Mononuclear cell (primary cell): ENCODE data around the gene PTPN22. TPM values are rescaled to one million over a fixed set of nuclear protein-coding genes. Genes with fewer than 3 reads are reported as not detected.

Experiments
- H3K27me3 ChIP-seq: 2 replicates; pipeline ENCODE4 v1.6.0; 2011; ENCODE audit warnings: low read length, control low read depth; ENCODE audit not compliant: insufficient read depth
- H3K4me1 ChIP-seq: 2 replicates; pipeline ENCODE4 v1.5.1; 2011; ENCODE audit warnings: mild to moderate bottlenecking, low read length, control low read depth; ENCODE audit not compliant: insufficient read depth
- H3K4me3 ChIP-seq: 2 replicates; pipeline ENCODE4 v1.5.1; 2011; ENCODE audit warnings: mild to moderate bottlenecking, low read length, moderate library complexity
- H3K9me3 ChIP-seq: 2 replicates; pipeline ENCODE4 v1.5.1; 2011; ENCODE audit warnings: low read depth, mild to moderate bottlenecking, control low read depth, low read length
- total RNA-seq: library from RNA; depleted of rRNA; stranded (reverse); fragments of >200 nt; gene quantifications from one replicate; pipeline ENCODE4 v1.2.3, GENCODE V29; 2012

The PTPN22 gene
- total RNA-seq, 1 donor: 70.5 TPM

DNA sequence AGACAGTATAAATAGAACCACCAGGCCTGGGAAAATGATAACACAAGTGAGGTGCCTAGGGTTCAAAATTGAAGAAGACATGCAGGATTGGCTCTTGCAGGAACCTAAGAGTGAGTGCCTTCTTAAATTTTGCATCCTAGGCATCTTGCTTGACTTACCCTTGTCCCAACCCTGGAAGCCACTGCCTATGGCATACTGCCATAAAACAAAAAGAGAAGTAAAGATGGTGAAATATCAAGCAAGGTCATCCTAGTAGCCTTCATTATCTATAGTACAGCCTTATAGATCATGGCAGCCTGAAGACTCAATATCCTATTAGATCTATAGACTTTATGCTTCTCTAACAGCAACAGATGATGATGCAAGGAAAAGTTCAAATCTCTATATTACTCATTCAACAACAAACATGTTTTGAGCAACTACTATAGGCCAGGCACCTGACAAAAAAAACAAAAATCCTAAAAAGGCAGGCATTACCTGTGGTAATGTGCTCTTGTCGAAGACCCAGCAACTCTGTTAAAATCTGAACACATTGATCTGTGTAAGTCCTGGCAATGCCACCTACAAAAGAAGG, 26.8 kb upstream of the PTPN22 start:
- H3K9me3 ChIP-seq: no peaks in the 10 kb centered on the region

DNA sequence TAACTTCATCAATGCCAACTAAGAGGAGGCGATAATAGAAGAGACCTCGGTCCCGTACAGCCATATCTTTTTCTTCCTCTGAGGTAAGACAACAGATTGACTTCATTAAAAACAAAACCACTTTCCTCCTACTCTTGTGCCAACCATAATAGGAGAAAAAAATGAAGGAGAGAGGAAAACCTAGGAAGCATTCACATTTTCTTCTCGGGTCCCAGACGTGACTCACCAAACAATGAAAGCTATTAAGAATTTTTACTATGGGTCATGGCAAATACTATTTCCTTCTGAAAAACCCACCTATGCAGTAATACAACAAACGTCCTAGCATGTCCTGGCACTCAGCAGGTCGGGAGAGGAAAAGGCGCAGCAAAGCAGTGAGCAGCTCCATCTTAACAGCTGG, 24.4 kb upstream of the PTPN22 start:
- Histone ChIP-seq H3K4me3 (no peak overlapping the region), H3K27me3 (no peaks in the 10 kb centered on the region), H3K4me1 (peaks cover 8% of the 10 kb centered on the region), H3K9me3 (no peaks in the 10 kb centered on the region)

More for the DNA sequence above, 26.8 kb upstream of the PTPN22 start:
- Histone ChIP-seq H3K4me3 (no peak overlapping the region), H3K27me3 (no peaks in the 10 kb centered on the region), H3K4me1 (peaks cover 30% of the 10 kb centered on the region)

DNA sequence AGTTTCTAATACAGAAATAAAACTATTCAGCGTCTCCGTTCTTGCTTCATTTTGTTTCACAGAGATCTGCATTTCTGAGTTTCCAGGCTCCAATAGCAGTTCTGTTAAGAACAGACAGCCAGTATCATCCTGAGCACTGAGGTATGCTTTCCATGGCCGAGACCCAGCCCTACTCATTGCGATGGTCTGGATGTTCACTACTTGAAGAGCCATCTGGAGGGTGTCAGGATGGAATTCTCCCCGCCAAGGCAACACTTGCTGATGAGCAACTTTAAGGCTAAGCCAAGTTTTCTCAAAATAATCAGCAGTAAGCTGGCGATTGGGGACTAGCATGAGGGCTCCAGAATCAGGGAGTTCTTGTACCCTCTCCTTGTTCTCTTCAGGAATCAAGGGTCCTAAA, 23.6 kb upstream of the PTPN22 start:
- Histone ChIP-seq H3K27me3 (no peaks in the 10 kb centered on the region), H3K4me3 (no peak overlapping the region), H3K4me1 (peaks cover 8% of the 10 kb centered on the region), H3K9me3 (no peaks in the 10 kb centered on the region)

DNA sequence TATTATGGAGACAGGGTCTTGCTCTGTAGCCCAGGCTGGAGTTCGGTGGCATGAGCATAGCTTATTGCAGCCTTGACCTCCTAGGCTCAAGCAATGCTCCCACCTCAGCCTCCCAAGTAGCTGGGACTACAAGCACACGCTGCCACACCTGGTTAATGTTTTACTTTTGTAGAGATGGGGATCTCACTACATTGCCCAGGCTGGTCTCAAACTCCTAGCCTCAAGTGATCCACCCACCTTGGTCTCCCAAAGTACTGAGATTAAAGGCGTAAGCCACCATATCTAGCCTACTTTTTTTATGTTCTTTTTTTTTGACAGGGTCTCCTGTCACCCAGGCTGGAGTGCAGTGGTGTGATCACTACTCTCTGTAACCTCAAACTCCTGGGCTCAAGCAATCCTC, 21.8 kb upstream of the PTPN22 start:
- peaks cover 3% of the 10 kb centered on the region for H3K4me1 ChIP-seq
- no peak overlapping the region for H3K4me3 ChIP-seq
- no peaks in the 10 kb centered on the region for H3K27me3 ChIP-seq
- H3K9me3 ChIP-seq: no peaks in the 10 kb centered on the region

GRCh38 chr1:113891631-113892220, 20.2 kb upstream of the PTPN22 start:
- Histone ChIP-seq H3K4me1 (peaks cover 14% of the 10 kb centered on the region), H3K4me3 (no peak overlapping the region), H3K27me3 (no peaks in the 10 kb centered on the region), H3K9me3 (no peaks in the 10 kb centered on the region)

- H3K4me3 ChIP-seq: no peak overlapping the region
- H3K4me1 ChIP-seq: peaks cover 15% of the 10 kb centered on the region
- H3K27me3 ChIP-seq: no peaks in the 10 kb centered on the region
- H3K9me3 ChIP-seq: no peaks in the 10 kb centered on the region
Measured at GRCh38 chr1:113890816-113891215, 19.3 kb upstream of the PTPN22 start.

- Histone ChIP-seq H3K4me3 (no peak within 1 kb of the TSS), H3K4me1 (peaks cover 19% of the 10 kb centered on the region), H3K27me3 (no peaks in the 10 kb centered on the region), H3K9me3 (no peaks in the 10 kb centered on the region)
Measured at GRCh38 chr1:113887402-113888175, 16.1 kb upstream of the PTPN22 start, which contains the start of gene BCL2L15. TSS of gene BCL2L15 (minus strand) at chr1:113887581. CDS start at chr1:113887375, 206 bp downstream.

DNA sequence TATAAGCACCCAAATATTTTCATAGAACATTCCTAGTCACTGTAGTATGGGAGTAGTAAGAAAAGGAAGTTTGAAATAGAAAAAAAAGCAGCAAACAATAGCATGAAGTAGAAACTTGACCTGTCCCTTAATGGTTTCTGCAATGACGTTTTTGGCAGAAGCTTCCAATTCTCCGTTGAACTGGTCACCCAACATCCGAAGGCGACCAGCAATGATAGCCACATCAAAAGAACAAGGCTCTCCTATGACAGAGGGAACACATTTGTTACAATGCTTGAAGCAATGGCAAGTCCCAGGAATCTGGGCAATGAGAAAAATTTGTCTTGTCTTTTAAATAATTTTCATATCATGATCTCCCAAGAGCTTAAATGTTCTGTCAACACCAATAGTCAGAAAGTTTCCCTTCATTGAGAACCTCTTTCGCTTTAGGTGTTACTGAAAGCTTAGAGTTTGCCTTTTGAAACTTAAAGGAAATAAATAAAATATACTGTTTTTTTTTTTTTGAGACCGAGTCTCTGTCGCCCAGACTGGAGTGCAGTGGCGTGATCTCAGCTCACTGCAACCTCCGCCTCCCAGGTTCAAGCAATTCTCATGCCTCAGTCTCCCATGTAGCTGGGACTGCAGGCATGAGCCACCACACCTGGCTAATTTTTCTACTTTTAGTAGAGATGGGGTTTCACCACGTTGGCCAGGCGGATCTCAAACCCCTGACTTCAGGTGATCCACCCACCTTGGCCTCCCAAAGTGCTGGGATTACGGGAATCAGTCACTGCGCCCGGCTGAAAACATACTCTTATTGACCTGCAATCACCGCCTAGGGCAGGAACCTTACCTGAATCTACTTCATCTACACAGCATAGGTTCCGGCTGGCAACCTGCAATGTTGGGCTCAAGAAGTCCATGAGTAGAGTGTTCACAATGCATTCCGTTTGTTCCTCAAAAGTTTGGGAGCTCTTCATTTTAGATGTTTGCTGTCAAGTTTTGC, 15.2 kb upstream of the PTPN22 start:
- no peaks in the 10 kb centered on the region for H3K9me3 ChIP-seq
- H3K4me1 ChIP-seq: peaks cover 19% of the 10 kb centered on the region
- no peak overlapping the region for H3K4me3 ChIP-seq
- H3K27me3 ChIP-seq: no peaks in the 10 kb centered on the region

- no peaks in the 10 kb centered on the region for H3K9me3 ChIP-seq
- peaks cover 25% of the 10 kb centered on the region for H3K4me1 ChIP-seq
- no peak overlapping the region for H3K4me3 ChIP-seq
- H3K27me3 ChIP-seq: no peaks in the 10 kb centered on the region
Measured at GRCh38 chr1:113881661-113882060, 10.1 kb upstream of the PTPN22 start.

GRCh38 chr1:113879739-113880038, 8.2 kb upstream of the PTPN22 start:
- H3K9me3 ChIP-seq: no peaks in the 10 kb centered on the region
- H3K27me3 ChIP-seq: no peaks in the 10 kb centered on the region
- H3K4me1 ChIP-seq: peaks cover 36% of the 10 kb centered on the region
- no peak overlapping the region for H3K4me3 ChIP-seq

DNA sequence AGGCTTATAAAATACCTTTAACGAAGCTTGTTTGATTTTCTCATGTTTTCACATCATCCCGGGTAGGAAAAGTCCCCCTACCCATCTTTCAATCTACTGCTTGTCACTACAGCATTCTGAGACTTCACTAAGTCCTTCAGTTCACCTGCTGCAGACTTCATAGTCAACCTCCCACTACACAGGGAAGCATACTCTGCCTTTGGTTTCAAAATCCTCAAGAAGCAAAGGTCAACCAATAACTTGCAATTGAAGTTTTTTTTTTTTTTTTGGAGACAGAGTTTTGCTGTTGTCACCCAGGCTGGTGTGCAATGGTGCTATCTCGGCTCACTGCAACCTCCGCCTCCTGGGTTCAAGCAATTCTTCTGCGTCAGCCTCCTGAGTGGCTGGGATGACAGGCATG, 4.7 kb upstream of the PTPN22 start:
- H3K4me3 ChIP-seq: no peak overlapping the region
- no peaks in the 10 kb centered on the region for H3K27me3 ChIP-seq
- peaks cover 58% of the 10 kb centered on the region for H3K4me1 ChIP-seq
- no peaks in the 10 kb centered on the region for H3K9me3 ChIP-seq

- Histone ChIP-seq H3K4me1 (peaks cover 57% of the 10 kb centered on the region), H3K9me3 (no peaks in the 10 kb centered on the region), H3K4me3 (no peak overlapping the region), H3K27me3 (no peaks in the 10 kb centered on the region)
Measured at GRCh38 chr1:113875714-113876113, 4.2 kb upstream of the PTPN22 start.

- no peaks in the 10 kb centered on the region for H3K9me3 ChIP-seq
- H3K27me3 ChIP-seq: no peaks in the 10 kb centered on the region
- no peak overlapping the region for H3K4me3 ChIP-seq
- peaks cover 58% of the 10 kb centered on the region for H3K4me1 ChIP-seq
Measured at GRCh38 chr1:113874012-113874879, 2.7 kb upstream of the PTPN22 start.

DNA sequence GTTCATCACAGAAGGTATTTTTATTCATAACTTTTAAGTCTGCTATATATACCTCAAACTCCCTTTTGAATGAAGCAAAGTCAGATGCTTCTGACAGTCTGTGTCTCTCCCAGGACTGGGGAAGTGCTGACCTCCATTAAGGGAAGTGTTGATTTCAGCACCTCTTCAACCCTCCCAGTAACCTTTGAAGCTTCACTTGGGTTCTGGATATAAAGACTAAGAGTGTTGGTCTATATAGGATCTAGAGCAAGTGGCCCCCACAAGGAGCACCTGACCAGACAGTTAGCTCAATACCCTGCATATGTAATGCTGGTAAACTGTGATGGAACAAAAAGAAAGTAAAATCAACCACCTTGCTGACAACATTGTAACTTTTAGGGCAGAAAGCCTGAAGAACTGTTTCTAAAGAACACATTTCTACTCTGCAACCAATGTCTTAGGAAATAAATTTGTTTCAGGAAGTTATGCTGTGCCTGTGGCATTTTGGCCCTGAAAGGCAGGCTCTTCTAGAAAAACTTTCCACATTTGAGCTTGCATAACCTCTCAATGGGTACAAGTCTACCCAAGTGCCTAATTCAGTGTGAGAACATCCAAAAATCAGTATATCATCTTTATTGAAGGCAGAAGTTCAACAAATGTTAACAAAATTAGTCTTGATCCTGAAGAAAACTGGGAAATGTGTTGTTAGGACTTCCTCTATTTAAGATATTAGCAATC, 865 bp upstream of the PTPN22 start:
- H3K4me1 ChIP-seq: peaks cover 70% of the 10 kb centered on the region
- no peak overlapping the region for H3K4me3 ChIP-seq
- H3K9me3 ChIP-seq: no peaks in the 10 kb centered on the region
- H3K27me3 ChIP-seq: no peaks in the 10 kb centered on the region
